WTC11 (cell line): Measurements from ENCODE around the gene CSTPP1. TPM values are rescaled to one million over a fixed set of nuclear protein-coding genes. Genes with fewer than 3 reads are reported as not detected.
"Not testable (repeated sequence)": the region's sequence is repeated elsewhere in the genome, so short reads cannot be mapped to it uniquely, and the experiment has no call there.

ENCODE experiments used
- ATAC-seq: fragments of 200-7000 bp; cut with Tn5 transposase; 2 replicates; pipeline ENCODE4 v1.10.0; 2021; ENCODE audit warnings: mild to moderate bottlenecking, moderate library complexity
- CTCF ChIA-PET: fragments of 300-600 bp; sonication (Branson Sonifier 250); formaldehyde crosslinking; loops from one replicate; lab custom pipeline; 2021; ENCODE audit warnings: antibody characterized with exemption; lab: Charles Lee
- POLR2A ChIA-PET: fragments of 350-600 bp; sonication (Branson Sonifier 250); formaldehyde crosslinking; loops from one replicate; lab custom pipeline; 2021; ENCODE audit warnings: antibody characterized with exemption; lab: Charles Lee
- DNase-seq: peaks from one replicate; pipeline ENCODE4 v3.0.0; 2021; ENCODE audit warnings: low spot score
- H3K27ac Mint-ChIP-seq: 2 replicates; pipeline ENCODE4 v1.8.0; 2021; ENCODE audit warnings: mixed read lengths
- H3K27me3 Mint-ChIP-seq: 2 replicates; pipeline ENCODE4 v1.8.0; 2021; ENCODE audit warnings: low read depth, mild to moderate bottlenecking, moderate library complexity, mixed read lengths
- H3K36me3 Mint-ChIP-seq: 2 replicates; pipeline ENCODE4 v1.8.0; 2021; ENCODE audit warnings: mixed read lengths
- H3K4me1 Mint-ChIP-seq: 2 replicates; pipeline ENCODE4 v1.8.0; 2022; ENCODE audit warnings: mixed read lengths
- H3K4me3 Mint-ChIP-seq: 2 replicates; pipeline ENCODE4 v1.8.0; 2021; ENCODE audit warnings: mild to moderate bottlenecking, moderate library complexity, mixed read lengths
- H3K9me3 Mint-ChIP-seq: 2 replicates; pipeline ENCODE4 v1.8.0; 2021; ENCODE audit warnings: mixed read lengths
- CREB1 ChIP-seq: sonication (generic); formaldehyde crosslinking; IDR thresholded peaks from 2 replicates; pipeline ENCODE4 v1.8.0; 2023; ENCODE audit warnings: mild to moderate bottlenecking, missing genetic modification reagents
- CTCF ChIP-seq: fragments of 200-600 bp; IDR thresholded peaks from 2 replicates; pipeline ENCODE4 v1.8.0; 2022; ENCODE audit warnings: antibody characterized with exemption
- E2F4 ChIP-seq: sonication (generic); formaldehyde crosslinking; IDR thresholded peaks from 2 replicates; pipeline ENCODE4 v1.8.1; 2022; ENCODE audit warnings: low read depth, mild to moderate bottlenecking, moderate library complexity, missing genetic modification reagents, borderline replicate concordance
- GTF2I ChIP-seq: fragments of 250-450 bp; sonication (Bioruptor Pico); conservative IDR thresholded peaks from 2 replicates; pipeline ENCODE4 v1.4.0; 2021; ENCODE audit warnings: mild to moderate bottlenecking
- HMGA2 ChIP-seq: fragments of 250-450 bp; sonication (Bioruptor Pico); IDR thresholded peaks from 2 replicates; pipeline ENCODE4 v1.4.0; 2021; ENCODE audit warnings: mild to moderate bottlenecking, moderate library complexity
- IRF2 ChIP-seq: sonication (generic); formaldehyde crosslinking; IDR thresholded peaks from 2 replicates; pipeline ENCODE4 v1.8.0; 2022; ENCODE audit warnings: low read depth, missing genetic modification reagents, borderline replicate concordance
- JAZF1 ChIP-seq: fragments of 250-450 bp; sonication (Bioruptor Pico); IDR thresholded peaks from 2 replicates; pipeline ENCODE4 v1.9.0; 2021; ENCODE audit warnings: moderate library complexity, mild to moderate bottlenecking, inconsistent platforms
- KAT7 ChIP-seq: sonication (generic); formaldehyde crosslinking; IDR thresholded peaks from 2 replicates; pipeline ENCODE4 v1.8.1; 2023; ENCODE audit warnings: missing genetic modification reagents, mild to moderate bottlenecking, borderline replicate concordance
- MXD4 ChIP-seq: fragments of 250-450 bp; sonication (Bioruptor Pico); IDR thresholded peaks from 2 replicates; pipeline ENCODE4 v1.8.0; 2021; ENCODE audit warnings: mild to moderate bottlenecking, moderate library complexity, borderline replicate concordance
- NR2C2 ChIP-seq: sonication (generic); formaldehyde crosslinking; IDR thresholded peaks from 2 replicates; pipeline ENCODE4 v1.8.0; 2022; ENCODE audit warnings: mild to moderate bottlenecking, missing genetic modification reagents
- NR3C1 ChIP-seq: sonication (generic); formaldehyde crosslinking; conservative IDR thresholded peaks from 2 replicates; pipeline ENCODE4 v1.8.1; 2023; ENCODE audit warnings: low read depth, mild to moderate bottlenecking, missing genetic modification reagents
- OVOL2 ChIP-seq: fragments of 250-450 bp; sonication (Bioruptor Pico); IDR thresholded peaks from 2 replicates; pipeline ENCODE4 v1.9.0; 2021; ENCODE audit warnings: mild to moderate bottlenecking, borderline replicate concordance
- RELA ChIP-seq: sonication (generic); formaldehyde crosslinking; IDR thresholded peaks from 2 replicates; pipeline ENCODE4 v1.8.1; 2022; ENCODE audit warnings: missing genetic modification reagents, mild to moderate bottlenecking, borderline replicate concordance
- TP53 ChIP-seq: sonication (generic); formaldehyde crosslinking; IDR thresholded peaks from 2 replicates; pipeline ENCODE4 v1.8.1; 2023; ENCODE audit warnings: mild to moderate bottlenecking, missing genetic modification reagents
- ZBTB21 ChIP-seq: sonication (generic); formaldehyde crosslinking; IDR thresholded peaks from 2 replicates; pipeline ENCODE4 v1.8.1; 2023; ENCODE audit warnings: mild to moderate bottlenecking, missing genetic modification reagents, borderline replicate concordance
- ZNF416 ChIP-seq: fragments of 250-450 bp; sonication (Bioruptor Pico); IDR thresholded peaks from 2 replicates; pipeline ENCODE4 v1.9.0; 2021; ENCODE audit warnings: mild to moderate bottlenecking, inconsistent platforms
- total RNA-seq: library from RNA; stranded (reverse); gene quantifications from 3 replicates; pipeline ENCODE4 v1.2.3, GENCODE V29; 2021
- TF ChIP-seq, protein P1 (sequence below): sonication (generic); formaldehyde crosslinking; IDR thresholded peaks from 2 replicates; pipeline ENCODE4 v1.8.1; 2022; ENCODE audit warnings: mild to moderate bottlenecking, moderate library complexity, missing genetic modification reagents
- TF ChIP-seq, protein P2 (sequence below): sonication (generic); formaldehyde crosslinking; IDR thresholded peaks from 2 replicates; pipeline ENCODE4 v1.8.1; 2023; ENCODE audit warnings: mild to moderate bottlenecking, missing genetic modification reagents, moderate library complexity
- TF ChIP-seq, protein P3 (sequence below): fragments of 250-450 bp; sonication (Bioruptor Pico); IDR thresholded peaks from 2 replicates; pipeline ENCODE4 v1.8.0; 2021; ENCODE audit warnings: mild to moderate bottlenecking
- TF ChIP-seq, protein P4 (sequence below): fragments of 250-450 bp; sonication (Bioruptor Pico); conservative IDR thresholded peaks from 2 replicates; pipeline ENCODE4 v1.9.0; 2021; ENCODE audit warnings: mild to moderate bottlenecking
- TF ChIP-seq, protein P5 (sequence below): sonication (generic); formaldehyde crosslinking; IDR thresholded peaks from 2 replicates; pipeline ENCODE4 v1.8.1; 2023; ENCODE audit warnings: mild to moderate bottlenecking, missing genetic modification reagents

CSTPP1 gene
- total RNA-seq, 1 experiment from 2014 or later = 23.6 TPM

DNA sequence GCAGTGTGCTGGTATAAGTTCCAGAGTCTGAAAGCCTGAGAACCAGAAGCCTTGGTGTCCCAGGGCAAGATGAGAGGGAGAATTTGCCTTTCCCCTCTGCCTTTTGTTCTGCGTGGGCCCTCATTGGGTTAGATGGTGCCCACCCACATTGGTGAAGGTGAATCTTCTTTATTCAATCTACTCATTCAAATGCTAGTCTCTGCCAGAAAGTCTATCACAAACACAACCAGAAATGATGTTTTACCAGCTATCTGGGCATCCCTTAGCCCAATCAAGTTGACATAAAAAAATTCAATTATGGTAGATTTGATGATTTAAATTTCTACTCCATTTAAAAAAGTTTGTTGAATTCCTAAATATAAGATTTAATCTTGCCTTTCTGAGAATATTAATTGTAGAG is 22.2 kb downstream of the CSTPP1 start:
- Mint-ChIP-seq H3K4me3 (no peak overlapping the region), H3K36me3 (peaks cover 21% of the 10 kb centered on the region), H3K4me1 (no peaks in the 10 kb centered on the region), H3K9me3 (peaks cover 19% of the 10 kb centered on the region), H3K27me3 (no peaks in the 10 kb centered on the region), H3K27ac (no peak overlapping the region)
- ChIA-PET CTCF (no interaction called here), POLR2A (no interaction called here)
- TF ChIP-seq ZNF416 (CRISPR knock-in tag) (0 out of 2 replicates have a peak, but pooled peaks have one; percentile 22), NR3C1 (CRISPR knock-in tag) (no peak)
- no peak for ATAC-seq
- no peak for DNase-seq

DNA sequence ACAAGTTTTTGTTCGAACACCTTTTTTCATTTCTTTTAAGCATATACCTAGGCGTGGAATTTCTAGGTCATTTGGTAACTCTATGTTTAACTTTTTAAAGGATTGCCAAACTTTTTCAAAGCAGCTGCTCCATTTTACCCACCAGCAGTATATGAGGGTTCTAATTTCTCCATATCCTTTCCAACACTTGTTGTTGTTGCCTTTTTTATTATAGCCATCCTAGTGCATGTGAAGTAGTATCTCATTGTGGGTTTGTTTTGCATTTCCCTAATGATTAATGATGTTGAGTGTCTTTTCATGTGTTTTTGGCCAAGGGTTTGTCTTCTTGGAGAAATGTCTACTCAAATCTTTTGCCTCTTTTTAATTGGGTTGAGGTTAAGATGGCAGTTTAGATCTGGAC is 24.5 kb downstream of the CSTPP1 start:
- ChIA-PET POLR2A (no interaction called here), CTCF (no interaction called here)
- peaks cover 23% of the 10 kb centered on the region for H3K9me3 Mint-ChIP-seq

DNA sequence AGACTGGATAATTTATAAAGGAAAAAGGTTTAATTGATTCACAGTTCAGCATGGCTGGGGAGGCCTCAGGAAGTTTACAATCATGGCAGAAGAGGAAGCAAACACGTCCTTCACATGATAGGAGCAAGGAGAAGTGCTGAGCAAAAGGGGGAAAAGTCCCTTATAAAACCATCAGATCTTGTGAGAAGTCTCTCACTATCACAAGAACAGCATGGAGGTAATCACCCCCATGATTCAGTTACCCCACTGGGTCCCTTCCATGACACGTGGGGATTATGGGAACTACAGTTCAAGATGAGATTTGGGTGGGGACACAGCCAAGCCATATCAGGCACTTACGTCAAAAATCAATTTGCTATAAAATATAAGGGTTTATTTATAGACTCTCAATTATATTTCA is 25.3 kb downstream of the CSTPP1 start:
- H3K4me3 Mint-ChIP-seq, CTCF ChIA-PET, H3K27ac Mint-ChIP-seq, H3K4me1 Mint-ChIP-seq, DNase-seq, ATAC-seq, H3K27me3 Mint-ChIP-seq, POLR2A ChIA-PET: not testable (repeated sequence)
- Mint-ChIP-seq H3K36me3 (peaks cover 25% of the 10 kb centered on the region), H3K9me3 (peaks cover 23% of the 10 kb centered on the region)

More for the DNA sequence above, 24.5 kb downstream of the CSTPP1 start:
- no peak for ATAC-seq
- peaks cover 25% of the 10 kb centered on the region for H3K36me3 Mint-ChIP-seq
- TF ChIP-seq RELA (CRISPR knock-in tag) = no peak
- no peak for TF ChIP-seq KAT7 (CRISPR knock-in tag)
- TF ChIP-seq, protein P1, sequence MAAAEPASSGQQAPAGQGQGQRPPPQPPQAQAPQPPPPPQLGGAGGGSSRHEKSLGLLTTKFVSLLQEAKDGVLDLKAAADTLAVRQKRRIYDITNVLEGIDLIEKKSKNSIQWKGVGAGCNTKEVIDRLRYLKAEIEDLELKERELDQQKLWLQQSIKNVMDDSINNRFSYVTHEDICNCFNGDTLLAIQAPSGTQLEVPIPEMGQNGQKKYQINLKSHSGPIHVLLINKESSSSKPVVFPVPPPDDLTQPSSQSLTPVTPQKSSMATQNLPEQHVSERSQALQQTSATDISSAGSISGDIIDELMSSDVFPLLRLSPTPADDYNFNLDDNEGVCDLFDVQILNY (CRISPR knock-in tag) = no peak
- TF ChIP-seq, protein P2, sequence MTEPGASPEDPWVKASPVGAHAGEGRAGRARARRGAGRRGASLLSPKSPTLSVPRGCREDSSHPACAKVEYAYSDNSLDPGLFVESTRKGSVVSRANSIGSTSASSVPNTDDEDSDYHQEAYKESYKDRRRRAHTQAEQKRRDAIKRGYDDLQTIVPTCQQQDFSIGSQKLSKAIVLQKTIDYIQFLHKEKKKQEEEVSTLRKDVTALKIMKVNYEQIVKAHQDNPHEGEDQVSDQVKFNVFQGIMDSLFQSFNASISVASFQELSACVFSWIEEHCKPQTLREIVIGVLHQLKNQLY = no peak
- TF ChIP-seq HMGA2 (CRISPR knock-in tag) = no peak
- TF ChIP-seq, protein P3, sequence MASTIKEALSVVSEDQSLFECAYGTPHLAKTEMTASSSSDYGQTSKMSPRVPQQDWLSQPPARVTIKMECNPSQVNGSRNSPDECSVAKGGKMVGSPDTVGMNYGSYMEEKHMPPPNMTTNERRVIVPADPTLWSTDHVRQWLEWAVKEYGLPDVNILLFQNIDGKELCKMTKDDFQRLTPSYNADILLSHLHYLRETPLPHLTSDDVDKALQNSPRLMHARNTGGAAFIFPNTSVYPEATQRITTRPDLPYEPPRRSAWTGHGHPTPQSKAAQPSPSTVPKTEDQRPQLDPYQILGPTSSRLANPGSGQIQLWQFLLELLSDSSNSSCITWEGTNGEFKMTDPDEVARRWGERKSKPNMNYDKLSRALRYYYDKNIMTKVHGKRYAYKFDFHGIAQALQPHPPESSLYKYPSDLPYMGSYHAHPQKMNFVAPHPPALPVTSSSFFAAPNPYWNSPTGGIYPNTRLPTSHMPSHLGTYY = no peak
- TF ChIP-seq ZBTB21 (CRISPR knock-in tag) = no peak
- TF ChIP-seq, protein P4, sequence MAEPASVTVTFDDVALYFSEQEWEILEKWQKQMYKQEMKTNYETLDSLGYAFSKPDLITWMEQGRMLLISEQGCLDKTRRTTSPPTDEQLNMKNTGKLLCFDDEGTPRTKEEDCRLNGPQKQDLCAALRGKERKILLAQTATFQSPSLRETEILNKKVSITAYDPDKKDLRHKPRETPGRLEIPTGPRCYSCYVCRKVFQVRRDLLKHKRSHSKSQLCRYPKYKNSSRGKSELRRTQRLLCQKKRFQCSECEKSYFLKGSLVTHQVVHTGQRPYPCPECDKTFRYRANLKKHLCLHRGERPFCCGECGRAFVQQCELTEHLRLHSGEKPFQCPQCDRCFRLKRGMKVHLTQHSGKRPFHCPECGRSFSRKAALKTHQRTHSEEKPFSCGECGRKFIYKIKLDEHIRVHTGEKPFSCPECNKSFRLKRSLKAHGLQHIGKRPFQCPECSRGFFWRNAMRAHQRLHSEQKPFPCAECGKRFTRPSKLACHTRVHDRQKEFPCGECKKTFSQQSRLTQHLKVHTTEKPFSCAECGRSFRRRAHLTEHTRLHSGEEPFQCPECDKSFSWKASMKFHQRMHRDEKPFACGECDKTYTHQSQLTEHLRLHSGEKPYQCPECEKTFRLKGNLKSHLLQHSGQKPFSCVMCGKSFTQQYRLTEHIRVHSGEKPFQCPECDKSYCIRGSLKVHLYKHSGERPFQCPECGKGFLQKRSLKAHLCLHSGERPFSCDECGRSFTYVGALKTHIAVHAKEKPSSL (CRISPR knock-in tag) = no peak
- TF ChIP-seq IRF2 (CRISPR knock-in tag) = no peak
- no peak for TF ChIP-seq MXD4
- no peak for TF ChIP-seq CTCF
- no peak for TF ChIP-seq JAZF1 (CRISPR knock-in tag)
- no peak for TF ChIP-seq NR2C2 (CRISPR knock-in tag)
- TF ChIP-seq CREB1 (CRISPR knock-in tag) = no peak
- no peak for TF ChIP-seq OVOL2 (CRISPR knock-in tag)
- no peak for TF ChIP-seq E2F4 (CRISPR knock-in tag)
- TF ChIP-seq, protein P5, sequence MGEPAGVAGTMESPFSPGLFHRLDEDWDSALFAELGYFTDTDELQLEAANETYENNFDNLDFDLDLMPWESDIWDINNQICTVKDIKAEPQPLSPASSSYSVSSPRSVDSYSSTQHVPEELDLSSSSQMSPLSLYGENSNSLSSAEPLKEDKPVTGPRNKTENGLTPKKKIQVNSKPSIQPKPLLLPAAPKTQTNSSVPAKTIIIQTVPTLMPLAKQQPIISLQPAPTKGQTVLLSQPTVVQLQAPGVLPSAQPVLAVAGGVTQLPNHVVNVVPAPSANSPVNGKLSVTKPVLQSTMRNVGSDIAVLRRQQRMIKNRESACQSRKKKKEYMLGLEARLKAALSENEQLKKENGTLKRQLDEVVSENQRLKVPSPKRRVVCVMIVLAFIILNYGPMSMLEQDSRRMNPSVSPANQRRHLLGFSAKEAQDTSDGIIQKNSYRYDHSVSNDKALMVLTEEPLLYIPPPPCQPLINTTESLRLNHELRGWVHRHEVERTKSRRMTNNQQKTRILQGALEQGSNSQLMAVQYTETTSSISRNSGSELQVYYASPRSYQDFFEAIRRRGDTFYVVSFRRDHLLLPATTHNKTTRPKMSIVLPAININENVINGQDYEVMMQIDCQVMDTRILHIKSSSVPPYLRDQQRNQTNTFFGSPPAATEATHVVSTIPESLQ (CRISPR knock-in tag) = no peak
- TF ChIP-seq TP53 = no peak
- no peak for TF ChIP-seq GTF2I (CRISPR knock-in tag)
- TF ChIP-seq, all 79 proteins: peak for 0
- no peak for DNase-seq
- no peak overlapping the region for H3K4me3 Mint-ChIP-seq
- peaks cover 2% of the 10 kb centered on the region; the same call in 1 of the 2 replicates for H3K4me1 Mint-ChIP-seq
- no peak overlapping the region for H3K27ac Mint-ChIP-seq
- H3K27me3 Mint-ChIP-seq = no peaks in the 10 kb centered on the region
